ENCODE measurements around the gene ATP2A1. TPM values are rescaled to one million over a fixed set of nuclear protein-coding genes. Genes with fewer than 3 reads are reported as not detected.
A peak's percentile ranks its signal among the peaks of the same experiment; 100 is the strongest.
"Not testable (repeated sequence)": the region's sequence is repeated elsewhere in the genome, so short reads cannot be mapped to it uniquely, and the experiment has no call there.

ATP2A1 gene
- total RNA-seq, 2 experiments from 2014 or later = 2.5 to 4.6 TPM

DNA sequence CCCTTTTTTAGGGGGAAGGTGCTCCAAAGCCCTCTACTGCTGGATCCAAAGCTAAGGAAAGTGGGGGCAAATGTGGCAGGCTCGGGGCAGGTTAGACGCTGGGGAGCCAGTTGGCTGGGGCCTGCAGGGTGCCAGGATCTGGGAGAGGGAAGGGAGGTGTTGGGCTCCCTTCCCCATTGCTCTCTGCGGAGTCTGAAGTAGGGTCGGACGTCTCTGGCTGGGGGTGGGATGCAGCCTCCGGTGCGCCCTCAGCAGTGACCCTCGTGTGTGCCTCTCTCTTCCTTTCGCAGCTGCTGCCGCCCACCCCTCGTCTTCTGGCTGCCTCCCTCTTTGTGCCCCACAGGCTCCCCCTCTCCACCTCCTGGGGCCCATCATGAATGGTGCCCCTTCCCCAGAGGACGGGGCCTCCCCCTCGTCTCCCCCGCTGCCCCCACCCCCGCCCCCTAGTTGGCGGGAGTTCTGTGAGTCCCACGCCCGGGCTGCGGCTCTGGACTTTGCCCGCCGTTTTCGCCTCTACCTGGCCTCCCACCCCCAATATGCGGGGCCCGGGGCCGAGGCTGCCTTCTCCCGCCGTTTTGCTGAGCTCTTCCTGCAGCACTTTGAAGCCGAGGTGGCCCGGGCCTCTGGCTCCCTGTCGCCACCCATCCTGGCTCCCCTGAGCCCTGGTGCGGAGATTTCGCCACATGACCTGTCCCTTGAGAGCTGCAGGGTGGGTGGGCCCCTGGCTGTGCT lies 12.4 kb upstream of the ATP2A1 start:
- H3K36me3 Mint-ChIP-seq = peaks cover 12% of the 10 kb centered on the region
- POLR2A ChIA-PET = interaction anchor here (0.7 to 5.3 kb wide), 3 partner anchors 14 to 19 kb away, joined by 6 to 100 read pairs (median 46); partner anchors contain the start of genes ATP2A1 and TUFM
- H3K4me1 Mint-ChIP-seq = peaks cover 19% of the 10 kb centered on the region
- H3K9me3 Mint-ChIP-seq = no peaks in the 10 kb centered on the region
- no peaks in the 10 kb centered on the region for H3K27me3 Mint-ChIP-seq
- no peak overlapping the region for H3K27ac Mint-ChIP-seq
- H3K4me3 Mint-ChIP-seq = no peak overlapping the region
- no peak for DNase-seq
- no peak for ATAC-seq (ENCODE audit: low read depth)

DNA sequence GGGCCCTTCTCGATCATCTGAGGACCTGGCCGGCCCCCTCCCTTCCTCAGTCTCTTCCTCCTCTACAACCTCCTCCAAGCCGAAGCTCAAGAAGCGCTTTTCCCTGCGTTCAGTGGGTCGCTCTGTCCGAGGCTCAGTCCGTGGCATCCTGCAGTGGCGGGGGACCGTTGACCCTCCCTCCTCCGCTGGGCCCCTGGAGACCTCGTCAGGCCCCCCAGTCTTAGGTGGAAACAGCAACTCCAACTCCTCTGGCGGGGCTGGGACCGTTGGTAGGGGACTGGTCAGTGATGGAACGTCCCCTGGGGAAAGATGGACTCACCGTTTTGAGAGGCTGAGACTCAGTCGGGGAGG lies 11.9 kb upstream of the ATP2A1 start:
- H3K4me3 Mint-ChIP-seq = no peak overlapping the region
- no peak overlapping the region for H3K27ac Mint-ChIP-seq
- H3K36me3 Mint-ChIP-seq = peaks cover 12% of the 10 kb centered on the region
- POLR2A ChIA-PET = interaction anchor here (0.7 to 4.6 kb wide), 2 partner anchors 13 to 19 kb away, joined by 6 to 46 read pairs; partner anchors contain the start of gene ATP2A1
- no peaks in the 10 kb centered on the region for H3K27me3 Mint-ChIP-seq
- no peaks in the 10 kb centered on the region for H3K9me3 Mint-ChIP-seq
- peaks cover 19% of the 10 kb centered on the region for H3K4me1 Mint-ChIP-seq
- ATAC-seq (ENCODE audit: low read depth) (no peak), DNase-seq (no peak)

DNA sequence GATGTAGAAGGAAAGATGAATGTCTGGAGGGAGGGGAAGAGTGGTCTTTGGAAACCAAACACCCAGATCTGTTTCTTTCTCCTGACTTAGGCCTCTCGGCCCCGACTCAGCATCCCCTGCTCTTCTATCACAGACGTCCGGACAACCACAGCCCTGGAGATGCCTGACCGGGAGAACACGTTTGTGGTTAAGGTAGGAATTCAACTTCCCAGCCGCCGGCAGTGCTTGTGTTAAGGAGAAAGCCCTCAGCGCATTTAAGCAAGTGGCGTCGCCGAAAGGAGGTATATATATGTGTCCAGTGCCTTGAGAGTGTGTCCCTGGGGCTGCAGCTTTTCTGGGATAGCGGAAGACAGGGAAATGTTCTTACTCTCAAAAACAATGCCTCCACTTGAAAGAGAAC lies 11.0 kb upstream of the ATP2A1 start:
- no peak for ATAC-seq (ENCODE audit: low read depth)

DNA sequence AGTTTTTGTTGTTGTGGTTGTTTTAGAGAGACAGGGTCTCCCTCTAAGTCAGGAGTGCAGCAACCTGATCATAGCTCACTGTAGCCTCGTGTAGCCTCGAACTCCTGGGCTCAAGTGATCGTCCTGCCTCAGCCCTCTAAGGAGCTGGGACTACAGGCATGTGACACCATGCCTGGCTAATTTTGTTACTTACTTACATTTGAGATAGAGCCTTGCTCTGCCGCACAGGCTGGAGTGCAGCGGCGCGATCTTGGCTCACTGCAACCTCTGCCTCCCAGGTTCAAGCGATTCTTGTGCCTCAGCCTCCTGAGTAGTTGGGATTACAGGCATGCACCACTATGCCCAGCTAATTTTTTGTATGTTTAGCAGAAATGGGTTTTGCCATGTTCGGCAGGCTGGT lies 10.6 kb upstream of the ATP2A1 start:
- H3K27me3 Mint-ChIP-seq; DNase-seq; H3K27ac Mint-ChIP-seq; H3K4me3 Mint-ChIP-seq; ATAC-seq (ENCODE audit: low read depth); POLR2A ChIA-PET; H3K9me3 Mint-ChIP-seq: not testable (repeated sequence)
- H3K4me1 Mint-ChIP-seq = peaks cover 15% of the 10 kb centered on the region
- peaks cover 12% of the 10 kb centered on the region for H3K36me3 Mint-ChIP-seq

More for the DNA sequence above, 11.0 kb upstream of the ATP2A1 start:
- Mint-ChIP-seq H3K9me3 (no peaks in the 10 kb centered on the region), H3K4me3 (no peak overlapping the region), H3K27ac (no peak overlapping the region), H3K36me3 (peaks cover 12% of the 10 kb centered on the region), H3K27me3 (no peaks in the 10 kb centered on the region), H3K4me1 (peaks cover 14% of the 10 kb centered on the region)
- POLR2A ChIA-PET = no interaction called here
- no peak for DNase-seq

DNA sequence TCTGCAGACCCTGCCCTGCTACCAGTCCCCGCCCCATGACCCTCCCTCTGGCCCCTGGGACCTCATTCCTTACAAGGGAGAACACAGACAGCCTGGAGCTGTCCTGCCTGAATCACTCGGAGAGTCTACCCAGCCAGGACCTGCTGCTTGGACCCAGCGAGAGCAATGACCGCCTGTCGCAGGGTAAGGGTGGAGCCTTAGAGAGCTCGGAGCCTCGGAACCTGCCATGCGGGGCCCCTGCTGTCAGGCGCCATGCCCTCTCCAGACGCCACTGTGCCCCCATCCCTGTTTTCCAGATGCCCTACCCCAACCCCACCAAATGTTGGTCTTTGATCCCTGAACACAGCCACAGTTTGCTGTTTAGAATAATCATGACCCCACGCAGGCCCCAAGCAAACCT lies 9.1 kb upstream of the ATP2A1 start:
- Mint-ChIP-seq H3K4me1 (peaks cover 16% of the 10 kb centered on the region), H3K4me3 (no peak overlapping the region), H3K27ac (no peak overlapping the region), H3K36me3 (peaks cover 12% of the 10 kb centered on the region), H3K27me3 (no peaks in the 10 kb centered on the region), H3K9me3 (no peaks in the 10 kb centered on the region)
- DNase-seq (no peak), ATAC-seq (ENCODE audit: low read depth) (no peak)
- POLR2A ChIA-PET = no interaction called here

DNA sequence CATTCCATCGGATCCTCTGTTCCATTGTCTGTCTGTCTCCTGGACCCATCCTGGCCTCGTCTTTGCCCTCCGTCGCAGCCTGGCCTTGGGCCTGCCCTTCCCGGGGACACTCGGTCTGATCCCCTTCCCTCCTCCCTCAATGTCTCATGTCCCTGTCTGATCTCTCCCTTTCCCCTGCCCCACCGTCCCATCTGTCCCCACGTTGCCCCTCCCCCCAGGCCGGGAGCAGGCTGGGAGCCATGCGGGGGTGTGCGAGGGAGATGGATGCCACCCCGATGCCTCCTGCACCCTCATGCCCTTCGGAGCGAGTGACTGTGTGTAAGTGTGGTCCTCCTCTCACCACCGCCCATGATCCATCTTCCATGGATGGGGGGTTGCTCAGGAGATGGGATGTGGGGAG lies 5.3 kb upstream of the ATP2A1 start:
- ATAC-seq (ENCODE audit: low read depth) (no peak), DNase-seq (no peak)
- POLR2A ChIA-PET = interaction anchor here (1.2 to 1.8 kb wide), 2 partner anchors 10 to 71 kb away, joined by 5 to 7 read pairs; no protein-coding TSS in a partner anchor
- H3K36me3 Mint-ChIP-seq = peaks cover 5% of the 10 kb centered on the region
- no peak overlapping the region for H3K4me3 Mint-ChIP-seq
- H3K27ac Mint-ChIP-seq = no peak overlapping the region
- peaks cover 8% of the 10 kb centered on the region for H3K4me1 Mint-ChIP-seq
- H3K9me3 Mint-ChIP-seq = no peaks in the 10 kb centered on the region
- H3K27me3 Mint-ChIP-seq = no peaks in the 10 kb centered on the region

DNA sequence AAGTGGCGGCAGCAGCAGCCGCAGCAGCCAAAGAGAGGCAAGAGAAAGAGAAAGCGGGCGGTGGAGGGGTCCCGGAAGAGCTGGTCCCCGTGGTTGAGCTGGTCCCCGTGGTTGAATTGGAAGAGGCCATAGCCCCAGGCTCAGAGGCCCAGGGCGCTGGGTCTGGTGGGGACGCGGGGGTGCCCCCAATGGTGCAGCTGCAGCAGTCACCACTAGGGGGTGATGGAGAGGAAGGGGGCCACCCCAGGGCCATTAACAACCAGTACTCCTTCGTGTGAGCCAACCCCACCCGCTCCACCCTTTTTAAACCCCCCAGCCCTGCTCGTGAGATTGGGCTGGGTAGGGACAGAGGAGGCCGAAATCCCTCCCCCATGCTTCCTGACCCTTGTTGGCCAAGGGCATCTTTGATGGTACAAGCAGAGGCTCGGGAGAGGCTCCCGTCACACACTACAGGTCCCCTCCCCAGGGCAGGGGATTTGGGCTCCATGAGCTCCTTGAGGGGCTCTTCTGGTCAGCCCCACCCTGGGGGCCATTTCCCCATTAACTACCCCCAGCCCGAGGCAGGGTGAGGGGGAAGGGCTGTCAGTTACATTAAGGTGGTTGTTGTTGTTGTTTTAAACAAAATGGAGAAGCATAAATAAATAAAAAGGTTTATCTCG lies 4.6 kb upstream of the ATP2A1 start:
- H3K27ac Mint-ChIP-seq = no peak overlapping the region
- peaks cover 11% of the 10 kb centered on the region for H3K4me1 Mint-ChIP-seq

DNA sequence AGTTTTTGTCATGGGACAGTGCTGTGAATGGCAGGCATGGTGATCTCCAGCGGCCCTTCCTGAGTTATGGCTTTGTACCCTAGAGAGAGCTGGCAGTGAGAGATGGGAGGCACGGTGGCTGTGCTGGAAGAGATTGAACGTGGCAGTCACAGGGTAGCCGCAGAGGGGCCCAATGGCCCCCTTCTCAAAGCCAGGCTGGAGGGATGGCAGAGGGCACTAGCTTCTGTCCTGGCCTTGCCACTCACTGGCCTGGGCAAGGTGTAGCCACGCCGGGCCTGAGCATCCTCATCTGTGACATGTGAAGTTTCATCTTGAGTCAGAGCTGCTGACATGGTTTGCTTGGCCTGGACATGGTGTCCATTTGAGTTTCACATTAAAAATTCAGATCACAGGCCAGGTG lies 3.9 kb upstream of the ATP2A1 start:
- Mint-ChIP-seq H3K36me3 (peaks cover 3% of the 10 kb centered on the region), H3K4me3 (no peak overlapping the region), H3K27me3 (no peaks in the 10 kb centered on the region), H3K9me3 (no peaks in the 10 kb centered on the region), H3K4me1 (peaks cover 18% of the 10 kb centered on the region), H3K27ac (no peak overlapping the region)
- DNase-seq (no peak), ATAC-seq (ENCODE audit: low read depth) (no peak)
- POLR2A ChIA-PET = interaction anchor here (1.8 kb wide), 1 partner anchor 70 kb away, joined by 7 read pairs; no protein-coding TSS in a partner anchor

More for the DNA sequence above, 4.6 kb upstream of the ATP2A1 start:
- ATAC-seq (ENCODE audit: low read depth) = peak; percentile 80
- Mint-ChIP-seq H3K9me3 (no peaks in the 10 kb centered on the region), H3K27me3 (no peaks in the 10 kb centered on the region), H3K36me3 (peaks cover 5% of the 10 kb centered on the region), H3K4me3 (no peak overlapping the region)
- POLR2A ChIA-PET = interaction anchor here (1.2 to 1.8 kb wide), 2 partner anchors 11 to 70 kb away, joined by 5 to 7 read pairs; no protein-coding TSS in a partner anchor
- peak; percentile 74 for DNase-seq

DNA sequence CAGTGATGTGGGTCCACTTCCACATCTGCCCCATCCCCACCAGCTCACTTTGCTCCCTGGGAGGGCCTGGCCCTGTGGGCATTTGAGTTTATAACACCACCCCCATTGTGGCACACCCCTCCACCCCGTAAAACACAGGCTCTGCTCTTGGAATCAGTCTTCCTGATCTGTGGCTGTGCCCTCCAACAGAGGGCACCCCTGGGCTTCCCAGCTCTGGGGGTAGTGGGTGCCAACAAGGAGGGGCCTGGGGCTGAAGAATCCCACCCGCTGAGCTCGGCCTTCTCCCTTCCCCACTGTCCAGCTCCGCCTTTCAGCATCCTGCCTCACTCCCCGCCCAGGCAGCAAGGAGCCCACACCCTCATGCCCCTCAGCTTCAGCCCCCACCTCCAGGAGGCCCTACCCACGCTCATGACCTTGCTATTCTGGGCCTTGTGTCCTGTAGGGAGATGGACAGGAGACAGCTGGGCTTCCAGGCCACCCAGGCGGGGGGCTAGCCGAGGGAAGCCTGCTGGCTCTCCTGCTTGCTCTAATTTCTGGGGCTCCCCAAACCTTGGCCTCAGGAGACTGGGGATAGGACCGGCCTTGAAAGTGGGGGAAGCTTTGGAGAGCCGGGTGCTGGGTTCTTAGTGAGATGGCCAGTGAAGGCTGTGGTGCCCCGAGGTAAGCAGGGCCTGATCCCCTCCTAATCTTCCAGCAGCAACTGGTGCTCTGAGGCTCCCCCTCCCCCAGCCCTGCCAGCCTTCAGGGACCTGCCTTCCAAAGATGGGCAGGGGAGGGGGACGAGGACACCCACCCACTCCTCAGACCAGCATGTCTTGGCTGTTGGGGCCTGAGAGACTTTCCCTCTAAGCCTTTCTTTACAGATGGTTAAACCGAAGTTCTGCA lies 2.9 kb upstream of the ATP2A1 start:
- H3K36me3 Mint-ChIP-seq = no peaks in the 10 kb centered on the region
- POLR2A ChIA-PET = no interaction called here
- no peak for DNase-seq
- H3K9me3 Mint-ChIP-seq = no peaks in the 10 kb centered on the region
- H3K27ac Mint-ChIP-seq = no peak overlapping the region
- no peak overlapping the region for H3K4me3 Mint-ChIP-seq
- no peak for ATAC-seq (ENCODE audit: low read depth)
- H3K4me1 Mint-ChIP-seq = peaks cover 20% of the 10 kb centered on the region
- H3K27me3 Mint-ChIP-seq = no peaks in the 10 kb centered on the region

DNA sequence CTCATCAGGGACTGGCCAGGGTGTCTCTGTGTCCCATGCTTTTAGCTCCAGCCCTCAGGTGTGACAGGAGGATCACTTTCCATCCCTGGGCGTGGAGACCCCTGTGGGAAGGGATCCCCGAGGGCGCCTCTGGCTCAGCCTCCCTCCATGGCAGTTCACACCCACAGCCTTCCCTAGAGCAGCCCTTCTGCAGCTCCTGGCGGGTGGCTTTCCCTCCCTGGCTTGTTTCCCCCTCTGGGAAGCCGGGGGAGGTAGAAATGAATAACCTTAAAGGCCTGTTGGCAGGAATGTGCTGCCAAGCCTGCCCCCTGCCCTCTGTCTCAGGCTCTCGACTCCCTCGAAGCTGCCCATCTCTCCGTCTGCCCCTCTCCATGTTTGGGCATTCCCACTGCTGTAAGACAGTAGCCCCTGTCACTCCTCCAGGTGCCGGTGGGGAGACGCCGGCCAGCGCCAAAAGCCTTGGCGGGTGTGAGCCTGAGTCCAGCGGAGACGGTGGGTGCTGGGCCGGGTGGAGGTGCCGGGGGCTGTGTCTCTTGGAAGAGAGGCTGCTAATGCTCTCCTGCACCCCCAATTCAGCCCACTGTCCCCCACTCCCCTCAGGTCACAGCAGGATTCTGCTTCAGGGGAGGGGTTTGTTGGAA lies 2.1 kb upstream of the ATP2A1 start:
- POLR2A ChIA-PET = no interaction called here
- no peaks in the 10 kb centered on the region for H3K27me3 Mint-ChIP-seq
- DNase-seq = no peak
- H3K4me1 Mint-ChIP-seq = peaks cover 26% of the 10 kb centered on the region
- H3K4me3 Mint-ChIP-seq = no peak overlapping the region
- H3K36me3 Mint-ChIP-seq = no peaks in the 10 kb centered on the region
- no peak for ATAC-seq (ENCODE audit: low read depth)
- H3K9me3 Mint-ChIP-seq = no peaks in the 10 kb centered on the region
- H3K27ac Mint-ChIP-seq = no peak overlapping the region

DNA sequence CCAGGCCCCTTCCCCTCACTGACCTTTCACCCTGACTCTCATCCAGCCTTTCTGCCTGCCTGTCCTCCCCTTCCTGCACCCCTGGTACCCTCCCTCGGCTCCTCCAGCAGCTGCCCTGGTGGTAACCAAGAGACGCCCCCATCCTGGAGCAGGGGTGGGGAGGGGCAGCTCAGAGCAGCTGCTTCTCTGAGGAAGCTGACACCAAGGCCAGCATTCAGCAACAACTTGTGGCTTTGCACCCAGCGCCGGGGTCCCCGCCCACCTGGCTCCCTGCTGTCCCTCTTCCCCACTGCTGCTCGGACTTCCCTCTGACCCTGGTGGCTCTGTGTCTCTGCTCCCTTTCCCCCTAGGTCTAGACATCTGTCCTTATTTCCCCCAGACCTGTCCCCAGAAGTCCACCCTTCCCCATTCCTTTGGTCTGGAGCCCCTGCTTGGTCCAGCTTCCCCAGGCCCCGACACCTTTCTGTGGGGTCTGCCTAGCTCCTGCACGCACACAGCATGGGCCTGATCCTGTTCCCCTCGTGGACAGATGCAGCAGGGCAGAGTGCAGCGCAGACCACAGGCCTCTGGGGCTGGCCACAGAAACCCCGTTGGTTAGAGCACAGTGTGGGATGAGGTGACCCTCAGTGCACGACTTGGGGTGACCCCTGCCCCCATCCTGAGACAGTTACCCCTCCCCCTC lies 1.2 kb upstream of the ATP2A1 start:
- POLR2A ChIA-PET = no interaction called here
- DNase-seq (no peak), ATAC-seq (ENCODE audit: low read depth) (no peak)
- Mint-ChIP-seq H3K27ac (peak overlapping the region; percentile 65), H3K27me3 (no peaks in the 10 kb centered on the region), H3K4me1 (peaks cover 28% of the 10 kb centered on the region), H3K4me3 (no peak overlapping the region), H3K36me3 (no peaks in the 10 kb centered on the region), H3K9me3 (no peaks in the 10 kb centered on the region)

DNA sequence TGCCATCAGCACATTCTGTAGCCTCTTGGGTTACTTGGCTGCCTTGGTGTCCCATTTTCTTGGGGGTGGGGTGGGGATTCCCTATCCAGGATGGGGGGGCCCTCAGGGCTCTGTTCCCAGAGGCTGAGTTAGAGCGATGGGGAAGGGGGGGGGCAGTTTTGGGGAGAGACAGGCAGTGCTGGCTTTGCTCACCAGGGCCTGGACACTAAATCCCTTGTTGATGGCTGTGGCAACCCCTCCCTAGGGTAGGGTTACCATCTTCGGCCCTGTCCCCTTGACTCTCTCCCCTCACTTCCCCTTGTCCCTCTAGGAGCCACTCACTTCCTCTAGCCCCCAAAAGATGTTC lies 660 bp upstream of the ATP2A1 start:
- Mint-ChIP-seq H3K27me3 (no peaks in the 10 kb centered on the region), H3K36me3 (no peaks in the 10 kb centered on the region), H3K27ac (peak overlapping the region; percentile 26), H3K4me1 (peaks cover 26% of the 10 kb centered on the region), H3K4me3 (peak overlapping the region; percentile 47), H3K9me3 (no peaks in the 10 kb centered on the region)
- POLR2A ChIA-PET = interaction anchor here (4.0 kb wide), 1 partner anchor 14 kb away, joined by 46 read pairs; the partner anchor contains the start of gene SH2B1
- DNase-seq (no peak), ATAC-seq (ENCODE audit: low read depth) (no peak)
